GM12864 (cell line): ENCODE results near the gene RNU1-2.
"Not testable (repeated sequence)": the region's sequence is repeated elsewhere in the genome, so short reads cannot be mapped to it uniquely, and the experiment has no call there.

Experiments used
- DNase-seq: peaks from one replicate; pipeline ENCODE4 v3.0.0-alpha.2; 2011; ENCODE audit warnings: low read depth
- H3K4me3 ChIP-seq: 2 replicates; pipeline ENCODE4 v1.5.1; 2011; ENCODE audit warnings: mild to moderate bottlenecking, low read depth, low read length, control low read depth
- CTCF ChIP-seq: IDR thresholded peaks from 2 replicates; pipeline ENCODE4 v1.5.1; 2011; ENCODE audit warnings: low read depth, mild to moderate bottlenecking, moderate library complexity, low read length, control low read depth, inconsistent platforms; ENCODE audit errors: missing control alignments

RNU1-2 gene

DNA sequence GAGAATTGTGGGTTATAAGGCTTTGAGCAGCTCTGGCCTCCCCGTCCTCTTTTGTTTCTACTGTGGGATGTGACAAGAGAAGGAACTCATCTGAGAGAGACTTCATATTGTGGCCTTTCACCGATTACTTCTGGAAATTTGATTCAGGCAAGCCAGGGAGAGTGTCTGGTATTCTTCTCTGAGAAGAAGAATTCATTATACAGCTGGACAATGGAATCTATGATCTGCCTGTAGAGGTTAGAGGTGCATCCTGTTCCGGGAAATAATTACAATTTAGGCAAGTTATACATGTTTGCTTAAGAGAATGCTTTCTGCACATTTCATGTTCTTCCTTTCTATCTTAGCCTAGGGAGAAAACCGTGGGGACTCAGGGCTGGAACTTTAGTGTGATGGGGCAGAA, 12.8 kb upstream of the RNU1-2 start:
- no peak for DNase-seq
- no peak for TF ChIP-seq CTCF
- H3K4me3 ChIP-seq, result no peak overlapping the region

DNA sequence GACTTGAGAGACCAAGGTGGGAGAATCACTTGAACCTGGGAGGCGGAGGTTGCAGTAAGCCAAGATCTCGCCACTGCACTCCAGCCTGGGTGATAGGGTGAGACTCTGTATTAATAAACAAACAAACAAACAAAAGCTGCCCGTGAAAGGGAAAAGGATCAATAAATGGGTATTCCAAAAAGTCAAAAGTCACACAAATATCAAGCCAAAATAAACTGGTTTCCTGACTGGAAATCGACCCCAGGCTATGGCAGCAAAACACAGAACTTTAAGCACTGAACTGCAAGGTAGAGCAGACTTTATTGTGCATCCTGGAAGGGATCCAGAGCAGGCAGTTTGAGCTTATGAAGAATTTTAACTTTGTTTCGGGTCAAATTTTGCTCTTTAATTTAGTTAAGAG, 11.3 kb upstream of the RNU1-2 start:
- H3K4me3 ChIP-seq, DNase-seq: not testable (repeated sequence)

GRCh38 chr1:16886860-16887605, 8.7 kb upstream of the RNU1-2 start:
- TF ChIP-seq CTCF, result no peak
- H3K4me3 ChIP-seq, result no peak overlapping the region
- no peak for DNase-seq

GRCh38 chr1:16888860-16889816, 6.6 kb upstream of the RNU1-2 start:
- peak overlapping the region; percentile 24 for H3K4me3 ChIP-seq
- no peak for TF ChIP-seq CTCF
- no peak for DNase-seq

DNA sequence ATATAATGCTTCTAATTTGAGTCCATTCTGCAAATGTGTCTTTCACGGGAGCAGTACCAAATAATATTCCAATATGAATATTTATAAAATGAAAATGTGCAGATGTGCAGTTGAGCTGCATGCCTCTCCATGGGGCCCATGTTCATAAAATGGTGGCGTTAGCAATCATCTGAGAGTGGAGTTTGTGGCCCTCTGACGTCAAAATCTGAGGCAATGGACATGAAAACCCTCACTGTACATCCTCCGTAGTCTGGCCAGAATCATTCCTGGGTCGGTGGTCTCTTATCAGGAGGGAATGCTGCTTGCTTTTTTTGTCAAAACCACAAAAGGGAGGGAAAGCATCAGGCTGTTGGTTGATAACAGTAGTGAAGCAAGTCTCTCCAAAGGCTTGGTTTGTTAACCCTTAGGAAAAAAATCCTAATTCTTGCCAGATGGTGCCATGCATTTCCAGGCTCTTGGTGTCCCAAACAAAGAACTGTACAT, 5.2 kb upstream of the RNU1-2 start:
- DNase-seq, H3K4me3 ChIP-seq: not testable (repeated sequence)

- DNase-seq, H3K4me3 ChIP-seq: not testable (repeated sequence)
Observed at GRCh38 chr1:16891057-16891456, 4.7 kb upstream of the RNU1-2 start.

GRCh38 chr1:16892978-16893525, 2.7 kb upstream of the RNU1-2 start:
- H3K4me3 ChIP-seq, DNase-seq: not testable (repeated sequence)

- not testable (repeated sequence) for H3K4me3 ChIP-seq, DNase-seq
Observed at GRCh38 chr1:16893796-16894195, 2.0 kb upstream of the RNU1-2 start.

DNA sequence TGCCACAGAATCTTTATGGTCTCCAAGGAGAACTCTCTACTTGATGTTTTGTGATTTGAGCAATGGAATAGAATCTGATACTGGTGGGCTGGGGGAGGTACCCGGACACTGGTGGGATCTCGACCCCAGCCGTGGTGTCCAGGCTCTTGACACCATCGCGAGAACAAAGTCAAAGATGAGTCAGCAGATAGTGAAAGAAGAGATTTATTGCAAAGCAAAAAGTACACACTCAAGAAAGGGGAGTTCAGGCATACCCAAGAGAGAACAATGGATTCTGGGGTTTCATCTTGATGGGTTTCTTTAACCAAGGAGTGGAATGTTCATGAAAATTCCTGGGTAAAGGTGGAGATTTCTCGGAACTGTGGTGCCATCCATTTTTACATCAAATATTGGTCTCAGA, 1.4 kb upstream of the RNU1-2 start:
- not testable (repeated sequence) for DNase-seq, H3K4me3 ChIP-seq

DNA sequence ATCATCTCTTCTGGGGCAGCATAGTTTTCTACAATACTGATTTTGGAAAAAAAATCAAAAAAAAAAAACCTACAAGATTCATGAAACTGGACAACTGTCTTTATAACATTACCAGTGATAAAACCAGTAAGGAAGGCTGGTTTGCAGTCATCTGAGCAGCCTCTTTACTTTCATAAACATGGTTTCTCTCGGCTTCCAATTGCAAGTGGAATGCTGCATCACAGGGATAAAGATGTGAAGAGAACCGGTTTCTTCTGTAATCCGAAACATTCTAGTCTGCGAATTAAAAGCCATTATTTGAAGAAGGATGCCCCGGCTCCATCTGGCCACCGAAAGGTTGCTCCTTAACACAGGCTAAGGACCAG, 565 bp upstream of the RNU1-2 start:
- not testable (repeated sequence) for DNase-seq
- peak overlapping the region; percentile 43; the same call in 1 of the 2 replicates for H3K4me3 ChIP-seq

DNA sequence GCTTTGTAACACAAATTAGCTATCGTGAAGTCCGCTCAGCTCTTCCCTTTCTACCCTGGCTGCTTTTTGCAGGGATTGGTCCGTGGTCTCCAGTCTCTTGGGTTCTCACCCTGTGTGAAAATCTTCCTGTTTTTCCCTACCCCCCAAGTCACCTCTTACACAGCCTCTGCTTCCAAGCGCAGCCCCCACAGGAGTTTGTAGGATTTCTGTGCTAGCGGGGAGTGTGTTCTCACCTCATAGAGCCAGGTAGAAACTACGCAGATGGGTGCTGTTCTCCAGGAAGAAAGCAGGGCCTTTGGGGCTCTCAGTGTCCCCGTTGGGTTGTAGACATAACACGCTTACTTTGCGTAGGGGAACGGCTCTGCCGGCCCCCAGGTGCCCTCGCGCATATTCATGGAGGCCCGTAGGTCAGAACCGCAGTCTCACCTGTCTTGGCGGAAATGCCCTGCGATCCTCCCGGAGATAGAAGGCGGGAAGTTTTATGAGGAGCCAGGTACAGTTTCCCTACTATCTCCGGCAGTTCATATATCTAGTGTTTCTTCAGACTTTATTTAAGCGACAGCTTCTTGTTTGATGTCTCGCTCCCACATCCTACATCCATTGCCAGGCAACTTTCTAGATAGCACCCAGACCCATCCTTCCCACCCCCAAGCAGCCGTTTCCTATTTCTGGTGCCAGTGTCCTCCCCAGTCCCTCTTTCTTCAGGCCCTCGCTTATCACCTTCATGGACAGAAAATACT, 706 bp downstream of the RNU1-2 start:
- peak; percentile 68 for DNase-seq
- H3K4me3 ChIP-seq, result peak overlapping the region; percentile 22; the same call in 1 of the 2 replicates

DNA sequence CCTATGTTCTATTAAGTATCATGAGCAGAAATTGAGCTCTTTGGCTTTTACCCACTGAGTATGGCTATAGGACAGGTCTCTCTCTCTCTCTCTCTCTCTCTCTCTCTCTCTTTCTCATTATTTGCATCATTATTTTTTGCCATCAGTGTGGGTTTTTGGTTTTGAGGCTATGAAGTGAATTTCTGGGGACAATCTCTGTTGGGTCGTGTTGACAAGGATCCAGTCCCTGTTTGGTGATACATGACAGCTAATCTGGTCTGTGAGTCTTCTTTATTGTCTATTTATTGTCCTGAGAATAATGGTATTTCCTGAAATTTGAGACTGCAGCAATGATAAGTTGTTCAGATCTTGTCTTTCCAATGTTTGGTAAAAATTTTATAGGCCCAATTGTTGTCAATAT, 1.9 kb downstream of the RNU1-2 start:
- DNase-seq, result not testable (repeated sequence)

DNA sequence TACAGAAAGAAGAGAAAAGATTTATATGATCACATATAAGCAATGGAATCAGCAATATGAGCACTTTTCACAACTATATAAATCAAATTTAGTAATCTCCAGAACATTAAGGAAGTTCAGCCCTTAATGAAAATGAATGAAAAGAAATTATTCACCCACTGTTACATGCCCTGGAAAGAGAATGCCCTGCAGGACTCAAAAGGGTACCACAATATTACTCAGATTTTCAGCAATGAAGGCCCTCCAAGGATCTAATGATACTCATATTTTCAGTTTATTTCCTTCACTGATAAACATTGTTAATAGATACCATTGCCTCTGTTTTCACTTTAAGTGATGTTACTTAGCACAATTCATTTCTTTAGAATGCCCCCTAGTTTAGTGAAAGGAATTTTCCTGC, 2.5 kb downstream of the RNU1-2 start:
- not testable (repeated sequence) for H3K4me3 ChIP-seq, DNase-seq

More for the DNA sequence above, 1.9 kb downstream of the RNU1-2 start:
- not testable (repeated sequence) for H3K4me3 ChIP-seq

DNA sequence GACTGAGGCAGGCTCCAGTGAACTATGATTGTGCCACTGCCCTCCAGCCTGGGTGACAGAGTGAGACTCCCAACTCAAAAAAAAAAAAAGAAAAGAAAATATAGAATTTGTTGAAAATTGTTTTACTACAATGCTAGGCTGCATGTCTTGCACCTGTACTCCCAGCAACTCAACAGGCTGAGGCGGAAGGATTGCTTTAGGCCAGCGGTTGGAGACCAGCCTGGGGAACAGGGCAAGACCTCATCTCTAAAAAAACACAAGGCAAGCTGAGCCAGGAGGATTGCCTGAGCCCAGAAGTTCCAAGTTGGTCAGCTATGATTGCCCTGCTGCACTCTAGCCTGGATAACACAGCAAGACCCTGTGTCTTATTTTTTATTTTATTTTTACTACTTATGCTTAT, 3.2 kb downstream of the RNU1-2 start:
- H3K4me3 ChIP-seq, DNase-seq: not testable (repeated sequence)
